Osteocyte (in vitro differentiated cells): ENCODE measurements around the gene JAKMIP1. TPM values are rescaled to one million over a fixed set of nuclear protein-coding genes. Genes with fewer than 3 reads are reported as not detected.

Experiments
- DNase-seq: peaks from one replicate; pipeline ENCODE4 v3.0.0; 2021; ENCODE audit warnings: mixed read lengths; ENCODE audit not compliant: unreplicated experiment; ENCODE audit errors: extremely low spot score
- H3K27ac Mint-ChIP-seq: one replicate; pipeline ENCODE4 v1.8.0; 2021; ENCODE audit warnings: mild to moderate bottlenecking, mixed read lengths; ENCODE audit not compliant: unreplicated experiment
- H3K27me3 Mint-ChIP-seq: one replicate; pipeline ENCODE4 v1.8.0; 2021; ENCODE audit warnings: mixed read lengths; ENCODE audit not compliant: unreplicated experiment
- H3K36me3 Mint-ChIP-seq: one replicate; pipeline ENCODE4 v1.8.0; 2021; ENCODE audit warnings: mixed read lengths; ENCODE audit not compliant: unreplicated experiment
- H3K4me1 Mint-ChIP-seq: one replicate; pipeline ENCODE4 v1.8.0; 2021; ENCODE audit warnings: mixed read lengths; ENCODE audit not compliant: unreplicated experiment
- H3K4me3 Mint-ChIP-seq: one replicate; pipeline ENCODE4 v1.8.0; 2021; ENCODE audit warnings: mild to moderate bottlenecking, moderate library complexity, mixed read lengths; ENCODE audit not compliant: unreplicated experiment
- H3K9me3 Mint-ChIP-seq: one replicate; pipeline ENCODE4 v1.8.0; 2021; ENCODE audit warnings: mixed read lengths; ENCODE audit not compliant: unreplicated experiment
- total RNA-seq: library from RNA; stranded (reverse); gene quantifications from 2 replicates; pipeline ENCODE4 v1.2.1, GENCODE V29; 2021
- TF ChIP-seq, protein P1 (sequence below): fragments of 200-600 bp; sonication (generic); IDR thresholded peaks from 2 replicates; pipeline ENCODE4 v1.5.0; 2021; ENCODE audit warnings: antibody characterized with exemption, mild to moderate bottlenecking, moderate library complexity

JAKMIP1 gene
- total RNA-seq, 1 donor from 2014 or later, result not detected

DNA sequence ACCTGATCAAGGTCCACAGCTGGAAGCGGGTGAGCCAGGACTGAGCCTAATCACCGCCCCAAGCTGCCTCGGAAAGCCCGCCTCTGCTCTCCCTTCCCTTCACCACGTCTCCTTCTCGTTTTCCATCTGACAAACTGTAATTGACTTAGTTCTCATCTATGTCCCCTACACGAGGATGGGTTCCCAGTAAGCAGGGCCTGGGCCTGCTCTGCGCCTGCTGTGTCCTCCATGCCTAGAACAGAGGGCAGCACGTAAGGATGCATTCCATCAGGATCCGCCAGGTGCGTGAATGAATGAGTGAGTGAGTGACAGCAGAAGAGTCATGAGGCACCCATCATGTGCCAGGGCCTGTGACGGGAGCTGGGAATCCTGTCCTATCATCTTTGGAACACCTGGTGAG is 86.7 kb downstream of the JAKMIP1 start:
- peaks cover 3% of the 10 kb centered on the region for H3K27me3 Mint-ChIP-seq
- H3K27ac Mint-ChIP-seq, result no peak overlapping the region
- H3K9me3 Mint-ChIP-seq, result no peaks in the 10 kb centered on the region

DNA sequence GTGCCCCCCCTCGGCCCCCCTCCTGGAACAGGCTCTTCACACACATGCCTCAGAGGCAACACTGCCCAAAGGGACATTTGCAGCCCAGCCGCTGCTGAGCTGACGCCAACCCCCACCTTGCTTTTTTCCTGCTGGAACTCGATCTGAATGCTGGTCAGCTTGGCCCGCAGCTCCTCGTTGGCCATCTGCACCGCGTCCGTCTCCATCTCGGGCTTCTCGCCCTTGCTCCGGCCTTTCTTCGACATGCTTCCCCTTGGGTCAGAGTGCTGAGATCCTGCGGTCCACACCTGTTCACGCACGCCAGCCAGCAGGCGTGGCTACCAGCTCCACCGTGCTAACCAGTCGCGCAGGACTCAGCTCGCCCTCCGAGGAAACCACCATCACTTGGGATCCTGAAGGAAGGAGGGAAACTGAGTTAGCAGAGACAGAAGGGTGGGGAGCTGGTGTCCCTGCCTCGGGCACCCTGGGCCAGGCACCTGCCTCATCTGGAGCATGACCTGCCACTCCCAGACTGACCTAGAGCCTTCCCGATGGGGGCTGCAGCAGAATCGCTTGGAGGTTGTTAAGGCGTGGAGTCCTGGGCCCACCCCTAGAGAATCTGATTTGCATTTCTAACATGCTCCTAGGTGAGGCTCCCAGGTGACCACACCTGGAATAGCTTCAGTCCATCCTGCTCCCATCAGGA is 87.6 kb downstream of the JAKMIP1 start:
- TF ChIP-seq, protein P1, sequence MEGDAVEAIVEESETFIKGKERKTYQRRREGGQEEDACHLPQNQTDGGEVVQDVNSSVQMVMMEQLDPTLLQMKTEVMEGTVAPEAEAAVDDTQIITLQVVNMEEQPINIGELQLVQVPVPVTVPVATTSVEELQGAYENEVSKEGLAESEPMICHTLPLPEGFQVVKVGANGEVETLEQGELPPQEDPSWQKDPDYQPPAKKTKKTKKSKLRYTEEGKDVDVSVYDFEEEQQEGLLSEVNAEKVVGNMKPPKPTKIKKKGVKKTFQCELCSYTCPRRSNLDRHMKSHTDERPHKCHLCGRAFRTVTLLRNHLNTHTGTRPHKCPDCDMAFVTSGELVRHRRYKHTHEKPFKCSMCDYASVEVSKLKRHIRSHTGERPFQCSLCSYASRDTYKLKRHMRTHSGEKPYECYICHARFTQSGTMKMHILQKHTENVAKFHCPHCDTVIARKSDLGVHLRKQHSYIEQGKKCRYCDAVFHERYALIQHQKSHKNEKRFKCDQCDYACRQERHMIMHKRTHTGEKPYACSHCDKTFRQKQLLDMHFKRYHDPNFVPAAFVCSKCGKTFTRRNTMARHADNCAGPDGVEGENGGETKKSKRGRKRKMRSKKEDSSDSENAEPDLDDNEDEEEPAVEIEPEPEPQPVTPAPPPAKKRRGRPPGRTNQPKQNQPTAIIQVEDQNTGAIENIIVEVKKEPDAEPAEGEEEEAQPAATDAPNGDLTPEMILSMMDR, result no peak
- Mint-ChIP-seq H3K27me3 (peaks cover 2% of the 10 kb centered on the region), H3K9me3 (no peaks in the 10 kb centered on the region), H3K27ac (no peak overlapping the region), H3K4me1 (no peaks in the 10 kb centered on the region), H3K4me3 (no peak overlapping the region), H3K36me3 (no peaks in the 10 kb centered on the region)
- DNase-seq, result no peak

More for the DNA sequence above, 86.7 kb downstream of the JAKMIP1 start:
- H3K4me1 Mint-ChIP-seq, result no peaks in the 10 kb centered on the region
- TF ChIP-seq, protein P1, result no peak
- no peak overlapping the region for H3K4me3 Mint-ChIP-seq
- no peaks in the 10 kb centered on the region for H3K36me3 Mint-ChIP-seq
- DNase-seq, result no peak

DNA sequence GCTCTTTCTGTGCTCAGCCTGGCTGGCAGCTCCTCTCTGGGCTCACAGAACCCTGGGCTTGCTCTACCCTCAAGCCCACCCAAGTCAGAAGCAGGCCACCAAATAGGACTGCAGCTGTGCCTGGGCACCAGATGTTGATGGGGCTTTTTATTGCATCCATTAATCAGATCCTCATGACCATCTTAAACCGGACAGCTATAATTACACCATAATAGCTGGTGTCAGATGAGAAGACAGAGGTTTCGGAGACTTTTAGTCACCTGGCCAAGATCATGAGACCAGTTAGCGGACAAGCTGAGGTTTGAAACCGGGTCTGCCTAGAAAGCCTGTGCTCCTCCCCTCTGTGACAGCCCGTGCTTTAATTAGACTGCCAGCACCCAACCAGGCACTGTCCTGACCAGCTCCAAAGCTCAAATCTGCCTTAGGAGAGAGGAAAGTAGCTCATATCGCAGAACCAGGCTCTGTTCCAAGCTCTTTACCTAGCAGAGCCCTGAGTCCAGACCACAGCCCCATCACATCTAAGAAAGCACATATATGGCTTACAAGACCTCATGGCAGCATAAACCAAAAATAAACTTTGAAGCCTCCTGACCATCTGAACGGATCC is 88.9 kb downstream of the JAKMIP1 start:
- no peaks in the 10 kb centered on the region for H3K36me3 Mint-ChIP-seq
- no peaks in the 10 kb centered on the region for H3K4me1 Mint-ChIP-seq
- no peaks in the 10 kb centered on the region for H3K9me3 Mint-ChIP-seq
- H3K27ac Mint-ChIP-seq, result no peak overlapping the region
- DNase-seq, result no peak
- TF ChIP-seq, protein P1, result no peak
- no peak overlapping the region for H3K4me3 Mint-ChIP-seq
- peaks cover 7% of the 10 kb centered on the region for H3K27me3 Mint-ChIP-seq

DNA sequence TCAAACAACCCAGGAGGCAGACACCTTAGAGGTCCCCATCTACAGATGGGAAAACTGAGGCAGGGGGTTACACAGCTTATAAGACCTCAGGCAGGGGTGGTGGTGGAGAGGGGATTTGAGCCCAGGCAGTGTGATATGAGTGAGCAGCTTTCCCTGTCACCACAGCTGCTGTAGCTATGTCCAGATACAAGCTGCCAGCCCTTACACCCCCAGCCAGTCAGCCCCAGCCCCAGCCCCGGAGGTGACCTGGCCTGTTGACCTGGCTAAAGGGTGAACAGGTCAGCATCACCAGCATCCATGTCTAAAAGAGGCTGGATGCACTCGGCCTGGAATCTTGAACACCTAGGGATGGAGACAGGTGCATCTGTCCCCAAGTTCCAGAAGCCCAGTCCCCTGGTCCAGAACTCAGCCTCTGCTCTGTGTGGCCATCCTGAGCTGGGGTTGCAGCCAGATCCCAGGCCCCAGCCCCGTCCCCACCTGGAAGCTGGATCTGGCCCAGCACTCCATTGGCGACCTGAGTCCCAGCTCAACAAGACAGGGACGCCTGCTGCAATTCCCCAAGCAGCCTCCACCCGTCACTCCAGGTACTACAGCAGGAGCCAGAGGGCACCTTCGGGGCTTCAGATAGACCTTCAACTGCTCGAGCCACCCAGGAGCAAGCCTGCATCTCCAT is 89.5 kb downstream of the JAKMIP1 start:
- no peak for DNase-seq
- H3K4me3 Mint-ChIP-seq, result no peak overlapping the region
- no peaks in the 10 kb centered on the region for H3K4me1 Mint-ChIP-seq
- TF ChIP-seq, protein P1, result no peak
- H3K27ac Mint-ChIP-seq, result no peak overlapping the region
- H3K36me3 Mint-ChIP-seq, result no peaks in the 10 kb centered on the region
- peaks cover 8% of the 10 kb centered on the region for H3K27me3 Mint-ChIP-seq
- H3K9me3 Mint-ChIP-seq, result no peaks in the 10 kb centered on the region

DNA sequence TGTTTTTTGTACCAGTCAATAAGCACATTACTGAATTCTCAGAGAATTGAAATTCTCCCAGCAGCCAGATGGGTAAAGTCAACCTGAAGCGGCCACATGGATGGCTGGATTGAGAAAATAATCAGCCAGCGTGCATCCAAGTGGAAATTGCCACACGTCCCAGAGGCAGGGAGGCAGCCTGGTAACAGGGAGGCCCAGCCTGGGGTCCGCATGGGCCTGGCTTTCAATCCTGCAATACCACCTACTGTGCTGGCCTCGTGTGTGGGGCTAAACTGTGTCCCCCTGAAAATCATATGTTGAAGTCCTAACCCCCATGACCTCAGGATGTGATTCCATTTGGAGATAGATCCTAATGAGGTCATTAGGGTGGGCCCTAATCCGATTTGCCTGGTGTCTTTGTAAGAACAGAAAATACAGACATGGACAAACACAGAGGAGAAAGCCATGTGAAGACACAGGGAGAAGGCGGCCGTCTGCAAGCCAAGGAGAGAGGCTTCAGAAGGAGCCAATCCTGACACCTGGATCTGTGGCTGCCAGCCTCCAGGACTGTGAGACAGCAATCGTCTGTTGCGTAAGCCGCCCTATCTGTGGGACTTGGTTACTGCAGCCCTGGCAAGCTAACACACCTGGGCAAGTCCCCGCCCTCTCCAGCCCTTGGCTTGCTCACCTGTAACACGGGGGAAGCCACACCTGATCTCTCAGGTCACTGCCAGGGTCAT is 90.3 kb downstream of the JAKMIP1 start:
- H3K27me3 Mint-ChIP-seq, result peaks cover 8% of the 10 kb centered on the region
- no peaks in the 10 kb centered on the region for H3K36me3 Mint-ChIP-seq
- no peaks in the 10 kb centered on the region for H3K4me1 Mint-ChIP-seq
- no peaks in the 10 kb centered on the region for H3K9me3 Mint-ChIP-seq
- TF ChIP-seq, protein P1, result peak; percentile 14
- H3K27ac Mint-ChIP-seq, result no peak overlapping the region
- no peak overlapping the region for H3K4me3 Mint-ChIP-seq
- no peak for DNase-seq
